ENCODE data around the gene RPL13A. TPM values are rescaled to one million over a fixed set of nuclear protein-coding genes. Genes with fewer than 3 reads are reported as not detected.

Gene RPL13A
- total and polyA plus RNA-seq, 2 of the 13 experiments (the other 11 are each of a cell fraction or from before 2014, with no cell fraction given), result 2,601 to 3,407 TPM

DNA sequence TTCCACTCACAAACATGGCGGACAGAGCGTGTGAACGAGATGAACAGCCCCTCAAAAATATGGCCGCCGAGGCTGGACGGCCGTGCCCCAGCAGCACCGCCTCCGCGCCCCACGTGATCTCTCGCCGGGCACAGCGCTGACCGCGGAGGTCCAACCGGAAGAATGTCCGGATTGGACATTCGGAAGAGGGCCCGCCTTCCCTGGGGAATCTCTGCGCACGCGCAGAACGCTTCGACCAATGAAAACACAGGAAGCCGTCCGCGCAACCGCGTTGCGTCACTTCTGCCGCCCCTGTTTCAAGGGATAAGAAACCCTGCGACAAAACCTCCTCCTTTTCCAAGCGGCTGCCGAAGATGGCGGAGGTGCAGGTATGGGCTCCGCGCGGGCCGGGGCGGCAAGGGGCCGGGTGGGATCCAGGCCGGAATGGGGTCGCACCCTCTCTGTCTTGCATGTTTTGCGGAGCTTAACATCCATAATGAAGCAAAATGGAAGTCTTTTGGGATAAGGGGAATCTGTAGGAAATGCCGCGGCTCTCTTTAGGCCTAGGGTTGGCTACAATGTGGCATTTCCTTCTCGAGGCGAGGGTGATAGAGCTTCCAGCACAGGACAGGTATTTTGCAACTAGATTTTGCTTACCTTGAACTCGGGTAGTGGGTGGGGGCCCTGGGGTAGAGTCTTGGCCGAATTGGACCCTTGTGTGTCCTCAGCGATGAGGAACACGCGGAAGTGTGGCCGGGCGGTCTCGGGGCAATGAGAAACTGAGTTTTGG is at the start of gene RPL13A (continued):
- TF ChIP-seq, protein P1, sequence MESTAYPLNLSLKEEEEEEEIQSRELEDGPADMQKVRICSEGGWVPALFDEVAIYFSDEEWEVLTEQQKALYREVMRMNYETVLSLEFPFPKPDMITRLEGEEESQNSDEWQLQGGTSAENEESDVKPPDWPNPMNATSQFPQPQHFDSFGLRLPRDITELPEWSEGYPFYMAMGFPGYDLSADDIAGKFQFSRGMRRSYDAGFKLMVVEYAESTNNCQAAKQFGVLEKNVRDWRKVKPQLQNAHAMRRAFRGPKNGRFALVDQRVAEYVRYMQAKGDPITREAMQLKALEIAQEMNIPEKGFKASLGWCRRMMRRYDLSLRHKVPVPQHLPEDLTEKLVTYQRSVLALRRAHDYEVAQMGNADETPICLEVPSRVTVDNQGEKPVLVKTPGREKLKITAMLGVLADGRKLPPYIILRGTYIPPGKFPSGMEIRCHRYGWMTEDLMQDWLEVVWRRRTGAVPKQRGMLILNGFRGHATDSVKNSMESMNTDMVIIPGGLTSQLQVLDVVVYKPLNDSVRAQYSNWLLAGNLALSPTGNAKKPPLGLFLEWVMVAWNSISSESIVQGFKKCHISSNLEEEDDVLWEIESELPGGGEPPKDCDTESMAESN (CRISPR knock-in tag; conservative IDR thresholded peaks at IDR 0.05), result peak; percentile 82
- TF ChIP-seq, protein P2, sequence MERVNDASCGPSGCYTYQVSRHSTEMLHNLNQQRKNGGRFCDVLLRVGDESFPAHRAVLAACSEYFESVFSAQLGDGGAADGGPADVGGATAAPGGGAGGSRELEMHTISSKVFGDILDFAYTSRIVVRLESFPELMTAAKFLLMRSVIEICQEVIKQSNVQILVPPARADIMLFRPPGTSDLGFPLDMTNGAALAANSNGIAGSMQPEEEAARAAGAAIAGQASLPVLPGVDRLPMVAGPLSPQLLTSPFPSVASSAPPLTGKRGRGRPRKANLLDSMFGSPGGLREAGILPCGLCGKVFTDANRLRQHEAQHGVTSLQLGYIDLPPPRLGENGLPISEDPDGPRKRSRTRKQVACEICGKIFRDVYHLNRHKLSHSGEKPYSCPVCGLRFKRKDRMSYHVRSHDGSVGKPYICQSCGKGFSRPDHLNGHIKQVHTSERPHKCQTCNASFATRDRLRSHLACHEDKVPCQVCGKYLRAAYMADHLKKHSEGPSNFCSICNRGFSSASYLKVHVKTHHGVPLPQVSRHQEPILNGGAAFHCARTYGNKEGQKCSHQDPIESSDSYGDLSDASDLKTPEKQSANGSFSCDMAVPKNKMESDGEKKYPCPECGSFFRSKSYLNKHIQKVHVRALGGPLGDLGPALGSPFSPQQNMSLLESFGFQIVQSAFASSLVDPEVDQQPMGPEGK (CRISPR knock-in tag; IDR thresholded peaks at IDR 0.05), result peak; percentile 43; the same call in 1 of the 2 replicates
- TF ChIP-seq ZBTB46 (CRISPR knock-in tag; IDR thresholded peaks at IDR 0.05; ENCODE audit: borderline replicate concordance), result no peak
- TF ChIP-seq NCOR1 (IDR thresholded peaks at IDR 0.05; ENCODE audit: borderline replicate concordance, low read length), result no peak
- no peak; the same call in 1 of the 2 replicates for TF ChIP-seq ZMYM3 (CRISPR knock-in tag; IDR thresholded peaks at IDR 0.05)
- TF ChIP-seq, protein P3, sequence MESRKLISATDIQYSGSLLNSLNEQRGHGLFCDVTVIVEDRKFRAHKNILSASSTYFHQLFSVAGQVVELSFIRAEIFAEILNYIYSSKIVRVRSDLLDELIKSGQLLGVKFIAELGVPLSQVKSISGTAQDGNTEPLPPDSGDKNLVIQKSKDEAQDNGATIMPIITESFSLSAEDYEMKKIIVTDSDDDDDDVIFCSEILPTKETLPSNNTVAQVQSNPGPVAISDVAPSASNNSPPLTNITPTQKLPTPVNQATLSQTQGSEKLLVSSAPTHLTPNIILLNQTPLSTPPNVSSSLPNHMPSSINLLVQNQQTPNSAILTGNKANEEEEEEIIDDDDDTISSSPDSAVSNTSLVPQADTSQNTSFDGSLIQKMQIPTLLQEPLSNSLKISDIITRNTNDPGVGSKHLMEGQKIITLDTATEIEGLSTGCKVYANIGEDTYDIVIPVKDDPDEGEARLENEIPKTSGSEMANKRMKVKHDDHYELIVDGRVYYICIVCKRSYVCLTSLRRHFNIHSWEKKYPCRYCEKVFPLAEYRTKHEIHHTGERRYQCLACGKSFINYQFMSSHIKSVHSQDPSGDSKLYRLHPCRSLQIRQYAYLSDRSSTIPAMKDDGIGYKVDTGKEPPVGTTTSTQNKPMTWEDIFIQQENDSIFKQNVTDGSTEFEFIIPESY (CRISPR knock-in tag; IDR thresholded peaks at IDR 0.05), result no peak
- peak; percentile 75 for TF ChIP-seq AKAP8 (CRISPR knock-in tag; IDR thresholded peaks at IDR 0.05)
- TF ChIP-seq, protein P4, sequence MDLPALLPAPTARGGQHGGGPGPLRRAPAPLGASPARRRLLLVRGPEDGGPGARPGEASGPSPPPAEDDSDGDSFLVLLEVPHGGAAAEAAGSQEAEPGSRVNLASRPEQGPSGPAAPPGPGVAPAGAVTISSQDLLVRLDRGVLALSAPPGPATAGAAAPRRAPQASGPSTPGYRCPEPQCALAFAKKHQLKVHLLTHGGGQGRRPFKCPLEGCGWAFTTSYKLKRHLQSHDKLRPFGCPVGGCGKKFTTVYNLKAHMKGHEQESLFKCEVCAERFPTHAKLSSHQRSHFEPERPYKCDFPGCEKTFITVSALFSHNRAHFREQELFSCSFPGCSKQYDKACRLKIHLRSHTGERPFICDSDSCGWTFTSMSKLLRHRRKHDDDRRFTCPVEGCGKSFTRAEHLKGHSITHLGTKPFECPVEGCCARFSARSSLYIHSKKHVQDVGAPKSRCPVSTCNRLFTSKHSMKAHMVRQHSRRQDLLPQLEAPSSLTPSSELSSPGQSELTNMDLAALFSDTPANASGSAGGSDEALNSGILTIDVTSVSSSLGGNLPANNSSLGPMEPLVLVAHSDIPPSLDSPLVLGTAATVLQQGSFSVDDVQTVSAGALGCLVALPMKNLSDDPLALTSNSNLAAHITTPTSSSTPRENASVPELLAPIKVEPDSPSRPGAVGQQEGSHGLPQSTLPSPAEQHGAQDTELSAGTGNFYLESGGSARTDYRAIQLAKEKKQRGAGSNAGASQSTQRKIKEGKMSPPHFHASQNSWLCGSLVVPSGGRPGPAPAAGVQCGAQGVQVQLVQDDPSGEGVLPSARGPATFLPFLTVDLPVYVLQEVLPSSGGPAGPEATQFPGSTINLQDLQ (CRISPR knock-in tag; IDR thresholded peaks at IDR 0.05), result peak; percentile 100
- TF ChIP-seq ZNF777 (CRISPR knock-in tag; IDR thresholded peaks at IDR 0.05), result 0 out of 2 replicates have a peak, but pooled peaks have one; percentile 34
- TF ChIP-seq ZNF451 (CRISPR knock-in tag; IDR thresholded peaks at IDR 0.05), result peak; percentile 62; the same call in 1 of the 2 replicates
- TF ChIP-seq KLF9 (CRISPR knock-in tag; IDR thresholded peaks at IDR 0.05; ENCODE audit: low read depth), result peak; percentile 93
- TF ChIP-seq REST (IDR thresholded peaks at IDR 0.05; ENCODE audit: borderline replicate concordance in 1 of 2, low read depth in 1 of 2, low read length in 2 of 2), result peak in 1 of 2 experiments; percentile 86; a peak in 2 of 4 replicates
- TF ChIP-seq ZFY (CRISPR knock-in tag; IDR thresholded peaks at IDR 0.05), result peak; percentile 93

Data from HepG2 (cell line).